Hepatic stellate cell (primary cell): Measurements from ENCODE around the gene ESD.
"Not testable (repeated sequence)": the region's sequence is repeated elsewhere in the genome, so short reads cannot be mapped to it uniquely, and the experiment has no call there.

Experiments
- DNase-seq: peaks from one replicate; pipeline ENCODE4 v3.0.0; 2011; ENCODE audit warnings: low spot score

Gene ESD, protein sequence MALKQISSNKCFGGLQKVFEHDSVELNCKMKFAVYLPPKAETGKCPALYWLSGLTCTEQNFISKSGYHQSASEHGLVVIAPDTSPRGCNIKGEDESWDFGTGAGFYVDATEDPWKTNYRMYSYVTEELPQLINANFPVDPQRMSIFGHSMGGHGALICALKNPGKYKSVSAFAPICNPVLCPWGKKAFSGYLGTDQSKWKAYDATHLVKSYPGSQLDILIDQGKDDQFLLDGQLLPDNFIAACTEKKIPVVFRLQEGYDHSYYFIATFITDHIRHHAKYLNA

DNA sequence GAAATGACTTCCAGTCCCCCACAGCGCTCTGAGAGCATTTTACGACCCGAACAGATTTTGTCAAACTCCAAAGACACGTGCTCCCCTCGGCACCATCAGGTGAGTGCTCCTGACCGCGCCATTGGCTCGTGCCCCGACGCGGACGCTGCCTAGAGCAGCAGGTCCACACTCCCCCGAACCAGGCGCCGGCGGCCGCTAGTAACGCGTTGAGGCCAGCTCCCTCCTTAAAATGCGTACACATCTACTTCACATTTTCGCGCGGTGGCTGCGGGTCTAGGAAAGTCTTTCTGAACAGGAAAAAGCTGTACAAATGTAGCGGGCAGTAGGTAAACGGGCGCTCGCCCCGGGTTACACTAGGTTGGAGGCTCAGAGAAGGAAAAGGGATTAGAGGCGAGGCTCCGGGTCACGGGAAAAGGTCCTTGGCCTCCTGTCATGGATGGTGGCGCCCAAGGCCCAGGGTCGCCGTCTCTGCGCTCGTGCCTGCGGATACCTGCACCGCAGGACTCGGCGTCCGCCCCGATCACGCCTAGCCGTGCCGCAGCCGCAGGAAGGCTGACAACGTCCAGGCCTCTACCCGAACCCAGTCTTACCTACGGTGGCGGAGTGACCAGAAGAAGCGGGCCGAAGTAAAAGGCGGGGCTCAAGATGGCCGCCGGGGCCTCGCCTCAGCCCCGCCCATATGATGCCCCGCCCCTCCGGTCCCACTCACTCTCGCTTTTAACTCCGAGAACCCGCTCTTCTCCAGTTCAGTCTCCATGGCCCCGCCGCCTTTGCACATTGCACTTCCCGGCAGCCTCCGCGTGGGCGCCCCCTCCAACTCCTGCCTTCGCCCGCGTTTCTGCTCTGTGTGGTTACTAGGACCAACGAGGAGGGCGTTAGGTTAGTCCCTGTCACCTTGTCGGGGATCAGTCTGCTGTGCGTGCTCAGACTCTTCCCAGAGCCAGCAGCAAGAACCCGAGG lies at the start of gene ESD:
TSS of gene ESD (minus strand) at position 647 of the 960 bp plus-strand sequence. CDS start 5,748 bp downstream, outside the sequence.
- DNase-seq = peak; percentile 86

DNA sequence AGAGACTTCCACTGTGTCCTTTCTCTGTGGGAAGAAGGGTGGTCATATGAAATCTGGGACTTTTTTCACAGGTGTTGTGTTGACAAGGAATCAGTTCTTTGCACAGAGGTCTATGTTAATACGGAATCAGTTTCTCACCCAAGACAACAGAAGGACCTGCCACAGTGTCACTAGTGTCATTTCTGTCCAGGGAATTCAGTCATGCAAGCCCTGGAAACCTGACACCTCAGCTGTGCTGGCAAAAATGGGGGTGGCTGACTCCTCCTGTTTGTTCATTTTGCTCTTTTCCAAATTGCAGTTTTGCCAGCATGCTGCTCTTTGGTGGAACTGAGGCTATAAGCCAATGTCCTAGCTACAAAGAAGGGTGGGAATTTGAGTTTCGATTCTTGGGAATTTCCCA lies 49.8 kb upstream of the ESD start:
- DNase-seq = no peak

DNA sequence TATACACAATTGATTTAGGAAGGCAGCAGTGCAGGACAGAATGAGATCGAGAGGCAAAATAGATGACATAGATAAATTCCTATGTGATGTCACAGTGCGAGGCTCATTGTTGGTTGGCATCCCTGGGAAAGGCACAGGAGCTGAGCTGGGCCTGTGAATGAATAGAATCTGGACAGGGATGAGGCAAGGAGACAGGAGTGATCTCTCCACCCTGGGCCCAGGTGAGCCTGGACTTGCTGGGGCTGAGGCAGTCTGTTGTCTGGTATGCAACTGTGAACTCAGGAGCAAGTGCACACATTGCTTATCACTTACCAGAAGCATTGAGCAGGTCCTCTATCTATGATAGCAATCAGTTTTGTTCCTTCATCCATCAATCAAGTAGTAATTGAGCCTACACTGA lies 48.2 kb upstream of the ESD start:
- no peak for DNase-seq

DNA sequence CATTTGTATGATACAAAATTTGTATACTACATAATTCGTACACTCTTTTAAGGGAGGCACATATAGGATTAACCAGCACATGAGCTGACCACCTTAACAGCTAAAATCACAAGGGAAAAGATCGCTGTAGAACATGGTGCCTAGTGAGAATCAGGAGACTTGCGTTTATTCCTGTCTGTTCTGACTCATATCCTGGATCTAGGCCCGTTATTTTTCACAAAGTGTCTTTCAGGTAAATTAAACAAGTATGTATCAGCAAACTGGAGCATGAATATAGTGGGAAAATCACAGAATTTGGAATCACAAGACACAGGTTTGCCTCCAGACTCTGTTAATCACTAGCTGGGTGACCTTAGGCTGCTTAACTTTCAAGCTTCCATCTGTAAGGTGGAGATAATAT lies 47.5 kb upstream of the ESD start:
- DNase-seq = no peak

DNA sequence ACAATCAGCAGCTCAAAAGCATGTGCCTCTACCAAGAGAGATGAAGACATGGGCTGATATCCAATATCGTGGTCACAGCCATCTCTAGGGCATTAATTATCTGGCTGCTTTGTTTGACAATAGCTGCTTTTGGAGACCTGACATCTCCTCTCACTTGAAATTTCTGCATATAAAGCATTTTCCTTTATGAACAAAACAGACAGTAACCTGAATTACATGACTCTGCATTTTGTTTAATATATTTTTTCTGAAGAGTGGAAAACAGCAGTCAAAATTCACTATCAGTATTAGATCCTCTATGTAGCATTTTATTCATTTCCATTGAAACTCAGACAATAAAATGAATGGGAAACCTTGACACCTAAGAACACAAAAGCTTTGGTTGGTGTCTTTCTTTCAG lies 42.4 kb upstream of the ESD start:
- no peak for DNase-seq

DNA sequence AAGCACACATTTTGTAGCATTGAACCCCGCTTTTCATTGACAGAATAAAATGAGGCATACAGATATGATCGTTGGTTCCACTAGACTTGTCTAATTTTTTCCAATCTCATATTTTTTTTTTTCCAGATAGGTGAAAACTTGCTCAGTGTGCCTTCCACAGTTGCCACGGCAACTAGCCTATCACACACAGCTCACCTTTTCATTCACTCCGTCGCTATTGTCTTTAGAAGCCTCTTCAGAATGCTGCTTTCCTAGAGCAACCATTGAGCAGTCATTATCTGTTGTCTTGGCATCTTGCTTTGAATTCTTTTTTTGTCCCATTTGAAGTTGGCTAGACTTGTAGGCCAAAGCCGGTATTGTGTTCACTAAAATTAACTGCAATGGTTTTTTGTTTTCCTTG lies 37.7 kb upstream of the ESD start:
- DNase-seq = no peak

DNA sequence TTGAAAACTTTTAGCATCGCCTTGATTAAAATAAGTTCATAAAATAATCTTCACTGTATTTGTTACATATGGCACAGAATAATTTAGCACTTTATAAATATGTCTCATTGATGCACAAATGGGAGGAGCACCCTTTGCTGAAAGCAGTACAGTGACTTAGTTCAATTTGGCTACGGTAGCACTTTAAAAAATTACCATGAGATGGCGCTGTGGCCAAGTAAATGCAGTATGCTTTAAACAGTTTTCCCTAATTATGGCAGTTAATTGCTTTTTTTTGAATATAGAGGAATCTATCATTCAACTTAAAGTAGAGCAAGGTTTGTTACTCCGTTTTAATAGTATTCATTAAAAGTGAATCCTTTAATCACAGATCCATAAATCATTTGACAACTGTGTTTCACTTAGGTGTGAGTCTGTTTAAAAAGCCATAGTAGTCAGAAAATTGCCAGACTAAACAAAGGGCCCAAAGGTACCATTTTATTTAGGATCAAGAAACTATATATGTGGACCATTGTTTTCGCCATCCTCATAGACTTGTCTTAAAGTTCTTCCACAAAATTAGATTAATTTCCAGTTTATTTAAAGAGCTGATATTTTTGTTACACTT lies 34.7 kb upstream of the ESD start:
- peak; percentile 6 for DNase-seq

DNA sequence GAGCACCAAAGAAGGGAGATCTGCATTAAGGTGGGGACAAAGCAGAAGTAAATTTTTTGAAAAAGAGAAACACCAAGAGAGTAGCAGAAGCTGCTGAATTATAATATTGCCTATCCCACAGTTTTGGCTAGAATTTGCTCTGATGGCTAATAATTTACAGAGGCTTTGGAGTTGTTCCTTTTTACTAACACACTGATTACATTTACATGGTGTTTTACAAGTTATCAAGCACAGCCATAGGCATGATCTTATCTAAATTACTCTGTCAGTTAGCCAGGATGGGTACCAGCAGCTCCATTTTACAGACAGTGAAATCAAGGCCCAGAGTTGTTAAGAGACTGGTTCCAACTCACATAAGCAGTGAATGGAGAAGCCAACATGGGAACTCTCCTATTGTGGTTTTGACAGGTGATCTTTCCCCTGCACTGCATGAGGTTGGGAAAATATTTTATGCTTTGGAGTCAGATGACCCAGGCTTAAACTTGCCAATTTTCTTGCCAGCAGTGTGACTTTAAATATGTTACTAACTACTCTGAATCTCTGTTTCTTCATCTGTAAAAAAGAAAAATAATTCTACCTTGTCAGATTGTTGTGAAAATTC lies 33.5 kb upstream of the ESD start:
- no peak for DNase-seq

DNA sequence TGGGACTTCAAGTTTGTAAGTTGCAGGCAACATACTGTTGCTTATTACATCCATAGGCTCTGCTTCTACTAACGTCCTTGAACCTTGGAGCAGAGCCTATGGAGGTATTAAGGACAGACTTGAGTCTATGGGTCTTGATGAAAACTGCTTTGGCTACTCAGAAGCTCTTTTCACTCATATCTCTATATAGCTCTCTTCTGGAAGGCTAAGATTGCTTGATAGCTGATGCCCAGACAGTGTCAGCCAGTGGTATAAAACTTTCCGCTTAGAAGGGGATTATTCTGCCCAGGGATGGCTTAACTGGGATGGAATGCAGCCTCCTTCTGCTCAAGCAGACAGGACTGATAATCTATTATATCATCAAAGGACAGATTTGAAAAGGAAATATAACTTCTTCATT lies 25.6 kb upstream of the ESD start:
- no peak for DNase-seq

DNA sequence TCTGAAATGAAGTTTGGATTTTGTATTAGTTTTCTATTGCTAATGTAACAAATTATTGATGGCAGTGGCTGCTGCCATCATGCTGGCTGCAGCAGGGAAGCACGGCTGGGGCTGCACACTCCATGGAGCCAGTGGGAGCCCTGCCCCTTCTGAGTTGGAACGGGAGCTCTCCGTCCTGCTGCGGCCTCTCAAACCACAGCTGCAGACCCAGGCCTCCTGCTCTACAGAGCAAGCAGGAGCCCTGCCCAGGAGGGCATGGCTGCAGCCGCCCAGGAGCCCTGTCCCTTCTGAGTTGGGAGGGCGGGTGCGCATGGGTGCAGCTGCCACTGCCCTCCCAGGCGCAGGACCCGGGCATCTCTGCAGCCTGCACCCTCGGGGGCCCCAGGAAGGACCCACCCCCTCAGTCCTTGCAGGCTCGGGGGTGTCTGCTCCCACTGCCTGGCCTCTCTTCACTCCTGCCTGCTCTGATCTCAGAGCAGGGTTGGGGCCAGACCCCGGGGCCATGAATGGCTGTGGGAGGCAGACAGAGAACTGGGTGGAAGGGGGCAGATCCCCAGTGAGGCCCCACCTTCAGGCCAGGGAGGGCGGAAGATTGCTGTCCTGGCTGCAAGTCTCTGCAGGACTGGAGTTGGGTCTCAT lies 21.0 kb upstream of the ESD start:
- DNase-seq = no peak

DNA sequence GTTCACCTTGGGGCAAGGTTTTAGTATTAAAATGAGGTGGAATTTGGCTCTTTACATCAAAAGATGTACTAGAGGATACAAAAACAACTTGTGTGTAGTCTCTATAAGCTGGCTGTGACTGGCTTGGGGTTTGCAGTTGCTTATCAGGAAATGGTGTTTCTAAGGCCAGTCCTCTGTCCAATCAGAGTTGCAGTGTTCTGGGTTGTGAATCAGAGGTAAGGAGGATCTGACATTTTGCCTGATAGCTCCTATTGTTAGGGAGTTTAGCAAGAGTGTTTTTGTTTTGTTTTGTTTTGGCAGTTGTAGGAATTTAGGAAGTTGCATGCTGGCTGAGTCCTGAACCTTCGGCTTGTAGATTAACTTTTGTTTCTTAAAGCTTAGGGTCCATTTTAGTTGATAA lies 20.1 kb upstream of the ESD start:
- no peak for DNase-seq

DNA sequence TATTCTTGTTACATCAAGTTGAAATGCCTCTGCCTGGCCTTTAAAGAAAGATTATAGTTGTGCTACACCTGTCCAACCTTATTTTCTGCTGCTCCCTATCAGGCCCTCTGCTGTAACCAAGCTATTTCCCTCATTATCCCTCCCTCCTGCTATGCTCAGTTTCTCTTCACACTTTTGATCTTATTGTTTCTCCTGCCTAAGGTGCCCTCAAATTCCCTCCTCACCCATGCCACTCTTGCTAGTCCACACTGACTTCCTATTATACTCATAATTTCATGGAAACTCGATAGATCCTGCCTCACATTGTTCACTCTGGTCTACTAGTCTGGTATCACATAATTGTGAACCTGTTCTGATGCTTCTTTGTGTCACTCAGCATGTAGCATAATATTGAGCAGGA lies 19.4 kb upstream of the ESD start:
- DNase-seq = no peak

DNA sequence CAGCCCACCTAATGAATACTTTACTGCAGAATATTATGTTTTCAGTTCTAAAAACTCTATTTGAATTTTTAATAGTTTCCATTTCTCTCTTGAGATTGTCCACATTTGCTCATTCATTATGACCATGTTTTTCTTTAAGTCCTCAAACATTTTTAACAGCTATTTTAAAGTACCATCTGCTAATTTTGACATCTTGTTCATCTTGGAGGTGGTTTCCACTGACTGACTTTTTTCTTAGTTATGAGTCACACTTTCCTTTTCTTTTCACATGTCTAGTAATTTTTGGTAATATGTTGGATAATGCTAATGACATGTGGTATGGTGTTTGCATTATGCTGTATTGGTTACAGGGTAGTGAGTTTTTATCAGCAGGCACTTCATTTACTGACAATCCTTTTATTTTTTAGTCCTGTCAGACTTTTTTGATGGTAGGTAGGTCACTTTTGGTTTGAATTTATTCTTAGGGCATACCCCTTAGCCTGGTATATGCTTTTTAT lies 15.4 kb upstream of the ESD start:
- no peak for DNase-seq

DNA sequence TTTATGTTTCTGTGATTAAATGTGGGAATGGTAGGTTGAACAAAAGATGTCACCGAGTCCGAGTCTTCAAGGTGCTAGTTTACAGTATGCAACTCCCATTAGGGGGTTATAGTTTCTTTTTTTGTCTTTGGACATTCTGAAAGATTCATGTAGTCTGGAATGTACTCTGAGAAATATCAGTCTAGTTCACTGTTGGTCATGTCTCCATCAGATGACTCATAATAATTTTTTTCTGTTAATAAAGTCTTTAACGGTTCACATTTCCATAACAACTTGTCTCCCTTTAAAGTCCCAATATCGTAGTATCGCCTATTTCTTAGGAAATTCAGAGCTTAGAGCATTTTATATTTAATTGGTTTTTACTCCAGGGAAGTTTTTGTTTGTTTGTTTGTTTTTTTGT lies 13.5 kb upstream of the ESD start:
- no peak for DNase-seq

DNA sequence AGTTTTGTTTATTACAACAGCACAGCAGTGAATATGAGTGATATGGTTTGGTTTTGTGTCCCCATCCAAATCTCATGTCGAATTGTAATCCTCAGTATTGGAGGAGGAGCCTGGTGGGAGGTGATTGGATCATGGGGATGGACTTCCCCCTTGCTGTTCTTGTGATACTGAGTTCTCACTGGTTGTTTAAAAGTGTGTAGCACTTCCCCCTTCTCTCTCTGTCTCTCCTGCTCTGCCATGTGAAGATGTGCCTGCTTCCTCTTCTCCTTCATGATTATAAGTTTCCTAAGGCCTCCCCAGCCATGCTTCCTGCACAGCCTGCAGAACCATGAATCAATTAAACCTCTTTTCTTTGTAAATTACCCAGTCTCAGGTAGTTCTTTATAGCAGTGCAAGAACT lies 8.0 kb upstream of the ESD start:
- DNase-seq = not testable (repeated sequence)

DNA sequence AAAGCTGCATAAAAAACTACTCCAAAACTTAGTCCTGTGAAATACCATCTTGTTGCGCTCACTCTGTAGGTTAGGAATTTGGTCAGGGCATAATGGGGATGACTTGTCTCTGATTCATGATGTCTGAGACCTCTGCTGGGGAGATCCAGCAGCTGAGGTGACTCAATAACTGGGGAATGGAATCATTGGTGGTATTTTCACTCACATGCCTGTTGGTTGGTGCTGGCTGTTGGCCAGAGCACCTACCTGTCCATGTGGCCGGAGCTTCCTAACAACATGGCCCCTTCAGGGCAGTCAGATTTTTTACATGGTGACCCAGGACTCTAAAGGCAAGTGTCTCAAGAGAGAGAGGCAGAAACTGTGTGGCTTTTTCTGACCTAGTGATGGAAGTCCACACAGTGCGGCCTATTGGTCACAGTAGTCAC lies 7.4 kb upstream of the ESD start:
- peak; percentile 76 for DNase-seq

DNA sequence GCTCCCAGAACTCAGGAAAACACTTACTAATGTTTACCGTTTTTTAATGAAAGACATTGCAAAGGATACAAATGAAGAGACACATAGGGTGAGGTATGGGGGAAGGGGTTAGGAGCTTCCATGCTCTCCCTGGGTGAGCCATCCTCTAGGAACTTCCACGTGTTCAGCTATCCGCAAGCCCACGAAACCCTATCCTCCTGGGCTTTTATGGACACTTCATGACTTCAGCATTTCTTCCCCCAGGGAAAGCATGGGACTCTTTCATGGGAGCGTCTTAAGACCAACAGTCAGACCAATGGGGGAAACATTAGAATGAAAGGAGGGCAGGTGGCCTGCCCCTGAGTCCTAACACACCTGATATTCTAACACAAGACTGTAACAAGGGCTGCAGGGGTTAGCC lies 6.6 kb upstream of the ESD start:
- DNase-seq = no peak

DNA sequence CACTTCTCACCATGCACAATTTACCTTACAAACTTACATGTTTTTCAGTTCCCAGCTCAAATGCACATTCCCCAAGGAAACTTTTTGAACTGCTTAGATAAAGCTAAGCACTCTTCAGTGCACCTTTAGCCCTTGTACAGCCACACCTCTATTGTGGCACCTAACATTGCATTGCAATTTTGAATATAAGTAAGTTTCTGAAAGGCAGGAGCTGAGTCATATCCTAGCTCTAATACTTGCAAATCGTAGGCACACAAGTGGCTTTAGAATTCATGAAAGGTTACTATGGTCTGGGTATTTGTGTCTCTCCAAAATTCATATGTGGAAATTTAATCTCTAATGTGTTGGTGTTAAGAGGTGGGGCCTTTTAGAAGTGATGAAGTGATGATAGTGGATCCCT lies 4.9 kb upstream of the ESD start:
- no peak for DNase-seq

DNA sequence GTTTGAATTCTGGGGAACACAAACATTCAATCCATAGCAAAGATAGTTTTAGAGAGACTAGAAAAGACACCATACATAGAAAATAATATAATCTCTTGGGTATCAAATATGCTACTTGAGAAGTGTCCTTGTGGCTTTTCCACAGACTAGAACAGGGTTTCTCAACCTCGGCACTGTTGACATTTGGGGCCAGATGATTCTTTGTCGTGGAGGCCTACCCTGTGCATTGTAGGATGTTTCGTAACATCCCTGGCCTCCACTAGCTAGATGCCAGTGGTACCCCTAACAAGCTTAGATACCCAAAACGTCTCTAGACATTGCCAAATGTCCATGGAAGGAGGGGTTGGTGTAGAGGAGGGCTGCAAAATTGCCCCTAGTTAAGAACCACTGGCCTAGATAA lies 2.2 kb upstream of the ESD start:
- DNase-seq = no peak

DNA sequence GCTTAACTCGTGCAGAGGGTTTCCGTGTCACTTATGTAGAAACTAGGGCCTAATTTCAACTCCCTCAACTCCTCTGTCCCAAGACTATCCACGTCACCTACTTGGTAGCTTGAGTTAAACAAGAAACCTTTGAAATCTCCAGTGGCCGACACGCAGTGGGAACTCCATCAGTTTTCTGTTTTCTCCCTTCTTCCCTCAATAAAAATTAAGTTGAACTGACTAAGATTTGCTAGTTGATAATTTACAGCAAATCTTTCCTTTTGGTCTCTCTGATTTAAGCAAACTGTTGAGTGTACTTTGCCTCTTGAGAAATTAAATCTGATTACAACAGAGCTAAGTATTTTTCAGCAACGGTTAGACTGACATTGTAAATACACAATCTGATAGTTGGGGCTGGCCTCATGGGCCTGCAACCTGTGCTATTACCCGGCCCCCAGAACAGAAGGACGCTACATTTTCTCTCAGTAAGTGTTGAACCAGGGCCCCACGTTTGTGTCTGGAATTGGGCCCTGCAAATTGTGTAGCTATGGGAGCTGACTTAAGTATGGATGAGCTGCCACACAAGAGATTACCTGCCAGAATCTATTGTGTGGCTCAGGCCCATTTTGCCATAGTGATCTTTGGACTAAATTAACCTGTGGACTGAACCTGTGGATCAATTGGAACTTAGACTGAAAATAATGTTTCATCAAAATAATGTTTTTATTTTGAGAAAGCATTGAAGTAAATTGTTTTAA lies 708 bp upstream of the ESD start:
- DNase-seq = no peak

DNA sequence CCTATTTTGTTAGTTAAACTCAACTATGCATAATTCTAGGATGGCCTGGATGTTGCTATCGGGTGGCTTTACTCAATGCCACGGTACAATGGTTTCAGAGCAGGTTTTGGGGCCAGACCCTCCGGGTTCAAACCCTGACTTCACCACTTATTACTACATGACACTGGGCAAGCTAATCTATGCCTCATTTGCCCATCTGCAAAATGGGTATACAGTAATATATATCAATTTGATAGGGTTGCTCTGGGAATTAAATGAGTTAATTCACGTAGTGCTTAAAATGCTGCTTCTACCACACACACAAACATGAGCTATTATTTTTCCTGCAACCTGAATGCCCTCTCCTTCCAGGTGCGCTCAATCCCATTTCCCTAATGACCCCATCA lies 839 bp downstream of the ESD start:
- DNase-seq = no peak
